HepG2 (cell line): ENCODE measurements around the gene EDC3. TPM values are rescaled to one million over a fixed set of nuclear protein-coding genes. Genes with fewer than 3 reads are reported as not detected.

Source experiments
- FOXA3 ChIP-seq: IDR thresholded peaks from 2 replicates; pipeline ENCODE4 v1.6.1; 2016; ENCODE audit warnings: missing genetic modification reagents, missing compliant biosample characterization
- GFI1 ChIP-seq: sonication (generic); formaldehyde crosslinking; IDR thresholded peaks from 2 replicates; pipeline ENCODE4 v1.5.0; 2020; ENCODE audit warnings: missing genetic modification reagents, mild to moderate bottlenecking, borderline replicate concordance
- HDAC2 ChIP-seq: sonication (generic); formaldehyde crosslinking; IDR thresholded peaks from 2 replicates; pipeline ENCODE4 v1.4.0; 2020; ENCODE audit warnings: missing genetic modification reagents
- IKZF4 ChIP-seq: sonication (generic); formaldehyde crosslinking; IDR thresholded peaks from 2 replicates; pipeline ENCODE4 v1.5.1; 2020; ENCODE audit warnings: borderline replicate concordance, mild to moderate bottlenecking, low read depth, missing genetic modification reagents; ENCODE audit errors: not compliant biosample characterization
- MXI1 ChIP-seq: IDR thresholded peaks from 3 replicates; pipeline ENCODE4 v1.6.1; 2012; ENCODE audit warnings: low read depth, low read length, inconsistent platforms, borderline replicate concordance
- NBN ChIP-seq: fragments of 450-650 bp; conservative IDR thresholded peaks from 2 replicates; pipeline ENCODE4 v1.6.1; 2017
- NFE2L1 ChIP-seq: sonication (generic); formaldehyde crosslinking; IDR thresholded peaks from 2 replicates; pipeline ENCODE4 v1.4.0; 2020; ENCODE audit warnings: missing genetic modification reagents, mild to moderate bottlenecking, borderline replicate concordance
- NR1H2 ChIP-seq: sonication (generic); formaldehyde crosslinking; IDR thresholded peaks from 2 replicates; pipeline ENCODE4 v1.8.1; 2022; ENCODE audit warnings: low read depth, missing genetic modification reagents, borderline replicate concordance
- PHF8 ChIP-seq: sonication (generic); formaldehyde crosslinking; IDR thresholded peaks from 2 replicates; pipeline ENCODE4 v1.5.0; 2020; ENCODE audit warnings: missing genetic modification reagents
- PRPF4 ChIP-seq: fragments of 200-400 bp; formaldehyde crosslinking; IDR thresholded peaks from 2 replicates; pipeline ENCODE4 v1.6.1; 2016; ENCODE audit warnings: low read length, low read depth; ENCODE audit not compliant: poor library complexity, severe bottlenecking
- RFX3 ChIP-seq: IDR thresholded peaks from 2 replicates; pipeline ENCODE4 v1.6.1; 2016; ENCODE audit warnings: missing biosample characterization, missing genetic modification reagents
- STAT5B ChIP-seq: sonication (generic); formaldehyde crosslinking; IDR thresholded peaks from 2 replicates; pipeline ENCODE4 v1.4.0; 2020; ENCODE audit warnings: missing genetic modification reagents
- ZBTB40 ChIP-seq, 2 experiments: fragments of 450-650 bp in 1 of 2; sonication (generic) in 1 of 2; formaldehyde crosslinking in 1 of 2; IDR thresholded peaks; 2 replicates each; pipeline versions ENCODE4 v1.6.1 to v1.8.0; 2016 to 2022; ENCODE audit warnings: antibody characterized with exemption in 1 of 2, mild to moderate bottlenecking in 1 of 2, missing genetic modification reagents in 1 of 2
- ZMYM2 ChIP-seq: sonication (generic); formaldehyde crosslinking; IDR thresholded peaks from 2 replicates; pipeline ENCODE4 v1.8.0; 2022; ENCODE audit warnings: mild to moderate bottlenecking, missing genetic modification reagents
- ZNF12 ChIP-seq: sonication (generic); formaldehyde crosslinking; IDR thresholded peaks from 2 replicates; pipeline ENCODE4 v1.5.0; 2020; ENCODE audit warnings: missing genetic modification reagents
- ZNF350 ChIP-seq: sonication (generic); formaldehyde crosslinking; IDR thresholded peaks from 2 replicates; pipeline ENCODE4 v1.4.0; 2020; ENCODE audit warnings: mild to moderate bottlenecking, low read depth, missing genetic modification reagents, borderline replicate concordance
- ZNF569 ChIP-seq: sonication (generic); formaldehyde crosslinking; IDR thresholded peaks from 2 replicates; pipeline ENCODE4 v1.5.0; 2020; ENCODE audit warnings: mild to moderate bottlenecking, missing genetic modification reagents, moderate library complexity, borderline replicate concordance
- ZNF792 ChIP-seq: IDR thresholded peaks from 2 replicates; pipeline ENCODE4 v1.6.1; 2016
- ZSCAN21 ChIP-seq: sonication (generic); formaldehyde crosslinking; IDR thresholded peaks from 2 replicates; pipeline ENCODE4 v1.8.0; 2022; ENCODE audit warnings: mild to moderate bottlenecking, missing genetic modification reagents, moderate library complexity, borderline replicate concordance
- polyA plus RNA-seq, 8 experiments: library from polyadenylated mRNA; depleted of rRNA in 3 of 8; stranded (reverse) in 7 of 8; unstranded in 1 of 8; fragments of >200 nt; fragmentation: Illumina TruSeq in 4 of 8; extraction: Trizol in 4 of 8; gene quantifications; 2 replicates each; pipeline versions ENCODE4 v1.2.1 to v1.2.3, GENCODE V29; 2011 to 2016; ENCODE audit warnings: low read depth in 4 of 8, missing spikeins in 1 of 8, mixed read lengths in 1 of 8; ENCODE audit not compliant: insufficient read depth in 1 of 8
- total RNA-seq, 5 experiments: library from RNA; depleted of rRNA; stranded (reverse); fragments of >200 nt; fragmentation: Illumina TruSeq; extraction: Trizol; gene quantifications; 2 replicates each; pipeline ENCODE4 v1.2.3, GENCODE V29; 2016; ENCODE audit warnings: low read depth in 1 of 5
- TF ChIP-seq, protein P1 (sequence below): sonication (generic); formaldehyde crosslinking; IDR thresholded peaks from 2 replicates; pipeline ENCODE4 v1.4.0; 2020; ENCODE audit warnings: missing genetic modification reagents

Gene EDC3
- total and polyA plus RNA-seq, 2 of the 13 experiments (the other 11 are each of a cell fraction or from before 2014, with no cell fraction given): 17.4 to 32.0 TPM

GRCh38 chr15:74695597-74696397, at the start of gene EDC3 (continued):
- peak; percentile 54; the same call in 1 of the 2 replicates for TF ChIP-seq GFI1 (CRISPR knock-in tag)
- no peak for TF ChIP-seq ZNF12 (CRISPR knock-in tag)
- peak; percentile 34; the same call in 1 of the 2 replicates for TF ChIP-seq FOXA3 (CRISPR knock-in tag)
- peak; percentile 90 for TF ChIP-seq ZBTB40 (IDR thresholded peaks at IDR 0.05)
- 0 out of 2 replicates have a peak, but pooled peaks have one; percentile 54 for TF ChIP-seq ZBTB40 (CRISPR knock-in tag; IDR thresholded peaks at IDR 0.05)
- no peak for TF ChIP-seq NBN
- peak; percentile 69 for TF ChIP-seq IKZF4 (CRISPR knock-in tag)
- TF ChIP-seq ZNF350: peak; percentile 68
- TF ChIP-seq, protein P1, sequence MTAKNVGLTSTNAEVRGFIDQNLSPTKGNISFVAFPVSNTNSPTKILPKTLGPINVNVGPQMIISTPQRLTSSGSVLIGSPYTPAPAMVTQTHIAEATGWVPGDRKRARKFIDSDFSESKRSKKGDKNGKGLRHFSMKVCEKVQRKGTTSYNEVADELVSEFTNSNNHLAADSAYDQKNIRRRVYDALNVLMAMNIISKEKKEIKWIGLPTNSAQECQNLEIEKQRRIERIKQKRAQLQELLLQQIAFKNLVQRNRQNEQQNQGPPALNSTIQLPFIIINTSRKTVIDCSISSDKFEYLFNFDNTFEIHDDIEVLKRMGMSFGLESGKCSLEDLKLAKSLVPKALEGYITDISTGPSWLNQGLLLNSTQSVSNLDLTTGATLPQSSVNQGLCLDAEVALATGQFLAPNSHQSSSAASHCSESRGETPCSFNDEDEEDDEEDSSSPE (CRISPR knock-in tag): peak; percentile 98
- peak; percentile 88 for TF ChIP-seq HDAC2 (CRISPR knock-in tag)
- TF ChIP-seq ZNF569 (CRISPR knock-in tag): no peak
- peak; percentile 83; the same call in 2 of the 3 replicates for TF ChIP-seq MXI1
- peak; percentile 31; the same call in 1 of the 2 replicates for TF ChIP-seq RFX3
- peak; percentile 90 for TF ChIP-seq PHF8 (CRISPR knock-in tag)
- TF ChIP-seq NFE2L1 (CRISPR knock-in tag): no peak
- TF ChIP-seq ZNF792 (CRISPR knock-in tag): no peak; the same call in 1 of the 2 replicates
- no peak for TF ChIP-seq PRPF4
- TF ChIP-seq NR1H2 (CRISPR knock-in tag): no peak
- peak; percentile 44; the same call in 1 of the 2 replicates for TF ChIP-seq ZSCAN21 (CRISPR knock-in tag)
- TF ChIP-seq ZMYM2 (CRISPR knock-in tag): peak; percentile 73
- TF ChIP-seq STAT5B (CRISPR knock-in tag): peak; percentile 48; the same call in 1 of the 2 replicates
